HG03196 (cell line): ENCODE data around the gene TBPL1.
"Not testable (repeated sequence)": the region's sequence is repeated elsewhere in the genome, so short reads cannot be mapped to it uniquely, and the experiment has no call there.

Experiments used
- ATAC-seq: cut with Tn5 transposase; IDR thresholded peaks from one replicate; pipeline ENCODE4 v1.9.1; 2021; ENCODE audit not compliant: unreplicated experiment

TBPL1 gene

DNA sequence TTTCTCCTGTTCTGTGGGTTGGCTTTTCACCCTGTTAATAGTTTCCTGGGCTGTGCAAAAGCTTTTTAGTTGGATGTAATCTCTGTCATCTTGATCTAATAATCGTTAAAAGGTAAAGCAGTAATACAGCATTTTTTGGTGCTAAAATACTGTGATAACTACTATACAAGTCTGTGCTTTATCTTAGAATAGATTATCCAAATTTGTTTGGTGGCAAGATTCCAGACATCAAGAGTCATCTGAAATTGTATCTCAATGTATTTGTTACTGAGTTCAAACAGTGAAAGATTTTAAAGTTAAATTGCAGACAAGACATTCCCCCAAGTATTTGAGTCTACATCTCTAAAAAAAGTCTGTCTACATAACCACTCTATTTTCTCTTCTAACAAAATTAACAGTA lies 18.8 kb downstream of the TBPL1 start:
- no peak for ATAC-seq

DNA sequence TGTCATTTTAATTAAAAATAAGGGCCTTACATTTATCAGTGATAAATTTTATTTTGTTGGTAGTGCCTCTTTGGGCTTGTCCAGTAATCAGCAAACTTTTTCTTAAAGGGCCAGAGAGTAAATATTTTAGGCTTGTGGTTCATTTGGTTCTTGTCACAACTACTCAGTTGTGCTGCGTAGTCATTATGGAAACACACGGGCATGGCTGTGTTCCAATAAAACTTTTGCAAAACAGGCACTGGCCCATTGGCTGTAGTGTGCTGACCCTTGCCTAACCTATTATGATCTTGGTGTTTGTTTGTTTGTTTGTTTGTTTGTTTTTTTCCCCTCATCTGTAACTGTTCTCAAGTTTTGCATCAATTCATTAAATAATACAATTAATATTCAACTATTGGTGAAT lies 19.4 kb downstream of the TBPL1 start:
- ATAC-seq = no peak

DNA sequence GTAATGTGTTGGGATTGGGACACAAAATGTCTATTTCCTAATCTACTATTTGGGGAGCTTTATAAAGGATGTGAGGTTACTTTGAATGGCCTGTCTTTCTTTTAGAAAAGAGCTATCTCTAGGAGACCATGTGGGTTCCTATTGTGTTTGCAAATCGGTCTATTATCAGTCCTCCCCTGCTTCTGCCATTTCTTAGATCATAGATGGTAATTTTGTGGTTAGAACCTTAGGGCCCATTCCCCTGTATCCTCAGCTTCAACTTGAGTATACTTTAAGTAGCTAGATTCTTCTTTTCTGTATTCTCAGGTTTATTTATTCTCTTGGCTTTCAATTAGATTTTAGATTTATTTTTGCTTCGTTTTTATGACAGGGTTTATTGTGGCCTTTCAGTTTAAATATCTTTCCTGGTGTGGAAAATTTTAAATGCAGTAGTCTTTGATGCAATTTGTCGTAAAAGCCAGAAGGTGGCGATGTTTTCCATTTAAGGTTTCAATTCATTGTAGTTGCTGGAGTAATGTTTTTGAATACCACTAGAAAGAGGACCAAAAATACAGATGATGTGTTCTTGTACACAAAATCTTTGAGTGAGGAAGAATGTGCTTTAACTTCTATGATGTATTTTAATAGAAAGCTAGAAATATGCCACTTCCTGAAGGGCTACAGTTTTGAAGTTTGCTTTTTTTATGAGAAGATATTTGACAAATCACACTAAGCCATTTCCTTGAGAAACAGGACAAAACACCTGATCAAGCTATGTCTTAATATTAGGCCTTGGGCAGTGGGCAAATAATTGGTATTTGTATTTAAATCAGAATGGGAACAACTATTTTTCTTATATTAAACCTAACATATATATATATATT lies 20.3 kb downstream of the TBPL1 start:
- no peak for ATAC-seq

DNA sequence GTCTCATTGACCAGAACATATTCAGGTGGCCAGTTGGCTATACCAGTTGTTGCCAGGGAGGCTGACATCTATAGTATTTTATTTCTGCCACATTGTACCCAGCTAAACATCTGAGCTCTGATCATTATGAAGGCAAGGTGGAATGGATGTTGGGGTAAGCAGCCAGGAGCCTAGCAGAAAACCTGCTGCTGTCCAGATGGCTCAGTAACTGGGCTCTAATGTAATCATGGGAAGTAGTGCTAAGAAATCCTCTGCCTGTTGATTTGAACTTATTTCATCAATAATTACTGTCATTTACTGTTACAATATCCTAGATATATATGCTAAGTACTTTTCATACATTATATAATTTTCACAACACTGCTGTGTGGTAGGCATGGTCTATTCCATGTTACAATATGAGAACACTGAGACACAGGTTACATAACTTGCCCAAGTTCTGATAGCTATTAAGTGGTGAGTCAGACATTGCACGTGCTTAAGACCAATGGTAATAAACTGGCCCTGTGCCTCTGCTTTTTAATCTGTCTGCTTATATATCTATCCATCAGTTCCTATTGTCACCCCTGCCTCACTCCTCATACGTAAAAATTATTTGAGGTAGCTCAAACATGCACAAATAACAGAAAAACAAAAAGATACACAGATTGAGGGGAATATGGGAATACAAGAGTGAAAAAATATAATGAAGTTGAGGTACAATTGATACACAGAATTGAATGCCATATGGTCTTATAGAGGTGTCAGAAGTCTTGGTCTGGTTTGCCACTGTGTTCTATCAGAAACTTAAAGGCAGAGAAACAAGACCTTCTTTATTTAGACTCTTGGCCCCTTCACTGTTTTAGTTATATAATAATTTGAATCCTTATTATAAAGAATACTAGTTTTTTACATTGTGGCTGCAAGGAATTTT lies 25.2 kb downstream of the TBPL1 start:
- ATAC-seq = no peak

DNA sequence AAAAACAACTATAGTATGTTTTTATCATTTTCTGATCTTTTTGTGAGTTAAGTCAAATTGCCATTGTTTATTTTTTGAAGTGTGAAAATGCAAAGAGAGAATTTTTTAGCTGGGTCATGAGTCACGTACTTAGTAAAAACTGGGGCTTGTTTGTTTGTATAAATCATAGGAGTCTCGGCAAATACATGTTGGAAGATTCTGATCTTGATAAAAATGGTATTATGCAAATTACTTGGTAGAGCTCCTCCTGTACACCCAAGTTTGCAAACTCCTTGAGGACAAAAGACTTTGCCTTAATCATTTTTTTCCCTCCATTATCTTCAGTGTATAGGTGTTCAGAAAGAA lies 25.8 kb downstream of the TBPL1 start:
- ATAC-seq = no peak

DNA sequence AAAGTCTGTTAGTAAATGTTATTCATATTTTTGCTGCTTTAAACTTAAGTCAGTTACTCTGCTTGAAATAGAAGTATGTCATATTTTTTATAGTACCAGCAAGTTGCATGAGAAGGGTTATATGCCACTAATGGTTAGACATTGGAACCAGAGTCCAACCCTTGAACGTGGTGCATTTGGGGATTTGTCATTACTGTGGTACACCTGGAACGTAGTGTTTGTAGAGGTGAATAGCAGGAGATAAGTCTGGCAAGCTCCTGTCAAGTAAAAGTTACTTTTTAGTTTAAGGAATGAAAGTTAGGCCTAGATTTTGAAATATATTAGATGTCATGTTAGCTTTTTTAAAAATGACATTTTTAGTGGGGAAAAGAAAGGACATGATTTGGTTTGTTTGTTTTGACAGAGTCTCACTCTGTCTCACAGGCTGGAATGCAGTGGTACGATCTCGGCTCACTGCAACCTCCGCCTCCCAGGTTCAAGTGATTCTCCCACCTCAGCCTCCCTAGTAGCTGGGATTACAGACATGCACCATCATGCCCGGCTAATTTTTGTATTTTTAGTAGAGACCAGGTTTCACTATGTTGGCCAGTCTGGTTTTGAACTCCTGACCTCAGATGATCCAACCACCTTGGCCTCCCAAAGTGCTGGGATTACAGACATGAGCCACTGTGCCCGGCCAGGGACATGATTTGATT lies 26.4 kb downstream of the TBPL1 start:
- not testable (repeated sequence) for ATAC-seq

DNA sequence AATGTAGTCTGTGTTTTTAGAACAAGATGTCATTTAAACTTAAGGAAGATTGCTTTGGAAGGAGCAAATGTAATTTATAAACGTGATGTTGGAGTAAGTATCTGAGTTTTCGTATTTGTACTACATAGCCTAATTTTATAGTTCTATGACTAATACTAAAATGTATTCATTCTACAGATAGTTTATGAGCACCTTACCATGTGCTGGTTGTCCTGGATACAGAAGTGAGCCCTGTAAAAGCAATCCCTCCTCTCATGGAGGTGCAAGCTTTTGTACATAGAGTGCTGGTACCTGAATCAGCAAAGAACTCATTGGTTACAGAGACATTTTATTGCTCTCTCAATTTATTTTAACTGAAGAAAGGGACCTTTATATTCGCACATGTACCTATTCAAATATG lies 27.1 kb downstream of the TBPL1 start:
- ATAC-seq = no peak

DNA sequence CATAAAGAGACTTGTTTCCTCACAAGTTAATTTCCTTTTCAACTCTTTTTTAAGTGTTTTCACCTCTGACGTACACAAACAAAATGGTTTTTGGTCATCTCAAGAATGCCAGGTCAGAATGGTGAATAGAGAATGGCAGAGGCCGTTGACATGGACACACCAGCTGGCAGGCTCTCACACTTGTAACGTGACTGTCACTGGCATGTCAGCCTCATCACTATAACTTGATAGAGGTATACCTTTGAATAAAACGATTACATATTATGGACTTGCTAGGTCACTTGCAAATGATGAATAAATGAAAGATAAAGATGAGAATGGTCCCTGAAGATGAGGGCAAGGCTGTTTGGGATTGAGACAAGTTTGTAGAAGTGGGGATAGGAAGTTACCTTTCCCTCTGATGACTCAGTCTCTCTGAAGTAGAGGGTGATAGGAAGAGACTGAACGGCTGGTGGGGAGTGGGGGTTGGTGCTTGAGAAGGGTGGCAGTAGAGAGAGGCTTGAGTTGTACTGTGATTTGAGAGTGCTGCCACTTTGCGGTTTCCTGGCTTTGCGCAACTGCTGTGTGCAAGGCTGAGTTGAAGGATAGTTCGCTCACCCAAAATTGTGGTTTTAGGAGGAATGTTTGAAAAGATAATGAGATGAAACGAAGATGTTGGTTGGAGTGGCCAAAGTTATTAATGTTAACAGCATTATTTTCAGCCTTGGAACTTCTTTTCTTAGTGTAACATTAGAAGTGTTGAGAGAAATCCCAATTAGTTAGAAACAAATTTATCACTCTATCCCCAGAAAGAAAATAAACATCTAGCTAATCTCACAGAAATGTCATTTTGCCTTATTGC lies 30.3 kb downstream of the TBPL1 start:
- no peak for ATAC-seq

DNA sequence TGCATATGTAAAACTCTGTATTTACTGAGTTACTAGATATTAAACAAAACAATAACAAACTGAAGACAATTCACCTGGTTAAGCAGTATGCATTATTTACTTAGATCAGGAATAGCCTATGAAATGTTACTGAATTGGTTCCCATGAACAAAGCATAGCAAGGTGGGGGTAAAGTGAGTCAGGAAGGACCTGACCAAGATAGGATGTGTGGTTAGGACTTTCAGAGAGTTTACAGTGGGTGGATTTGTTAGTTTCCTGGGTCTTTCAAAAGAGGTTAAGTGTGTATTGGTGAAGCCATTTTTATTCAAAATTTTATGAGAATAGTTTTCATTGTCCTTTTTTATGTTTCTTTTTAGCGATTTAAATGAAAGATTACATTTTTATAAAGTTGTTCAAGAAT lies 32.9 kb downstream of the TBPL1 start:
- no peak for ATAC-seq

DNA sequence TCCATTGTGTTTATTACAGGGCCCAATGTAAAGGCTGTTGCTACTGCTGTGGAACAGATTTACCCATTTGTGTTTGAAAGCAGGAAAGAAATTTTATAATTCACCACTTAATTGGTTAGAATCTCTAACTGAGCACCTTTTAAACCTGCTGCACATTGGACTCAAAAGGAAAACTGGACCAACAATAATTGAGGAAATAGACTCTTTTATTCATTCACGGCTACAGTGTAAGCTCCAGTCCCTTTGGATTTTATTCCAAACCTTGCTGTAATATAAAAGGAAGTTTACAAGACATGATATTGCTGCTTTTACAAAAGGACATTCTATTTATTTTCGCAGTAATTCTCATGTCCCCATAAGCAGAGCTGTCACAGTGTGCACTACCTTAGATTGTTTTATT lies 33.9 kb downstream of the TBPL1 start:
- ATAC-seq = no peak

DNA sequence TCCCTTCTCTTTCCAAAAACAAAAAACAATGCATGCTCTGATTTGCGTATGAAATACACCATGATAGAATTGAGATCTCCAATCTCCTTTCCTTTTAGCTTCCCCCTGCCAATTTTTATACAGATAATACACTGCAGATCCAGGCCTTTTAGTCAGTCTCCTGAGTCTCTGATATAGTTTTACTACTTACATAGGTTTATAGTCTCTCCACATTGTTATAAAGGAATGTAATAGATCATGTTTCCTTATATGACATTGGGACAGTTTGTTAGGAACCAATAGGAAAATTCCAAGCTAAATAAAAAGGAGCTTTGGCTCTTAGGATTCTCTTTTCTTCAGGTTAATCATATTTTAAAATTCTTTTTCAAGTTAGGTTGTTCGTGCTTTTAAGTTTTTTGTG lies 36.5 kb downstream of the TBPL1 start:
- ATAC-seq = no peak

DNA sequence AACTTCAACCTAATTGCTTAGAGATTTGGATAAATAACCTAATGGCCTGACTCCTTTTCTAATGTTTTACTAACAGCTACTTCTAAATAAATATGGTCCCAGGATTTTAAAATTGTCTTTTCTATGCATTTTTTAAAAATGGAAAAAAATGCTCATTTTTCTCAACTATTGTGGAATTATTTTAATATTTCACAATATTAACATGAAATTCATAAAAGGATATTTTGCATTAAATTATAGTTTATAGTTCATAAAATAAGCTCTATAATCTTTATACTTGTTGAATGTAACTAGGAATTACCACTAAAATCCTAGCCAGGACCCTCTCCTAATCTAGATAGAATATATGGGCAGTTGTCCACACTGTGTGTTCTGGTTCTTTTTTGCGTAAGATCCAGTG lies 37.3 kb downstream of the TBPL1 start:
- ATAC-seq = no peak

DNA sequence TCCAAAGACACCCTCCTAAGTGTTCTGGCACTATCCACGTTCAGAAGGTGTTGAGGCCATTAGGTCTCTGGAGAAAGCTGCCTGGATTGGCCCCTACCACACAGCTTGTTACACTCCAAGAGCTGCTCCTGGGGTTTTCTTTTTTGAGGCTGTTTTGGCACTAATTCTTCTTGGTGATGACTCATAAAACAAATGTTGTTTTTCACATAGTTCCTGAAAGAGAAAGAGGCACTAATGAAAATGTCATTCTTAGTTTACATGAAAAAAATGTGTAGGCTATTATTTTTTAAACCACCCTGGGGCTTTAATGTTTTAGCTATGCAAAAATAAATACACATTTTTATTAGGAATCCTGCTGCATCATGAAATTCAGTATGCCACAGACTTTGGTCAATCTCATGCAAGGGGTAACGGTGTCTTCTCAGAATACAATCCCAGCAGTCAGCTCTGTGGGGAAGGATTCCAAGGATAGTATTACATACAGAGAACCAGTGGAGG lies 38.1 kb downstream of the TBPL1 start:
- no peak for ATAC-seq

DNA sequence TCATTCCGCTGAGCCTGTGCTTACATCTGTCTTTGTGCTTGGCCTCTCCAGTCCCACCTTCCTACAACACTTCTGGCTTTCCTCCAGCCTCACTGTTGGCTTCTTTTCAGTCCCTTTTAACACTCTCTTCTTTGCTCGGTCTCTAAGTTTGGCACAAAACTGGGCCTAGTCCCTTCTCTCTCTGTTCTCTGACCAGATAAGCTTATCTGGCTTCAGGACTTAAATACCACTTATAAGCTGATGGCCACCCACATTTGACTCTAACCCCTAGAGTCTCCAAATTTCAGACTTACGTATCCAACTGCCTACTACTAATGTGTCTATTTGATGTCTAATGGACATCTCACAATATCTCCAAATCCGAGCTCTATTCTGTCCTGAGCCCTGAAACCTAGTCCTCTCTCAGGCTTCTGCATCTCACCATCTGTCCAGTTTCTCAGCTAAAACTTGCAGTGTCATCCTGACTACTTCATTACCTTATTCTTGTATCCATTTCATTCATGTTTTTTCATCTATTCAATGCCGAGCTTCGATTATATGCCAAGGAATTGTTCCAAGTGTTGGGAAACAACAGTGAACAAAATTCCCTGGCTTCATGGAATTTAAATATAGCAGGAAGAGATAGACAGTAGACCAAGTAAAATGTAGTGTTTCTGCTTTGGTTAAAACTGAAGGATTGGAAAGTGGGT lies 40.1 kb downstream of the TBPL1 start:
- ATAC-seq = no peak

DNA sequence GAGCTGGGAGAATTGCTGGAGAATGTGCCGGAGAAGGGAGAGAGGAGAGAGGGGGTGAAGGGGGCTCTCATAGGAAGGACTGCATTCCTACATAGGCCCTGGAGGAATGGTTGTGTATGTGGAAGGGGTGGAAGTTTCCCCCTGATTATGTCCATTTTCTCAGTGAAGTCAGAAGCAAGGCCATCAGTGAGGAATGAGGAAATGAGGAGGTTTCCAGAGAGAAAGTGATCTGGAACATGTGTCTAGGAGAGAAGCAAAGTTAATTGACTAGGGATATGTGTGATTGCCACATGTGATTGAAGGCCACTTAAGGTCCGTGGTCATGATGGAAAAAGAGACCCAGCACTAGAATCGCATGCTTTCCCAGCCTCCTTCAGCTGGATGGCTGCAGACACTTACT lies 42.3 kb downstream of the TBPL1 start:
- no peak for ATAC-seq

DNA sequence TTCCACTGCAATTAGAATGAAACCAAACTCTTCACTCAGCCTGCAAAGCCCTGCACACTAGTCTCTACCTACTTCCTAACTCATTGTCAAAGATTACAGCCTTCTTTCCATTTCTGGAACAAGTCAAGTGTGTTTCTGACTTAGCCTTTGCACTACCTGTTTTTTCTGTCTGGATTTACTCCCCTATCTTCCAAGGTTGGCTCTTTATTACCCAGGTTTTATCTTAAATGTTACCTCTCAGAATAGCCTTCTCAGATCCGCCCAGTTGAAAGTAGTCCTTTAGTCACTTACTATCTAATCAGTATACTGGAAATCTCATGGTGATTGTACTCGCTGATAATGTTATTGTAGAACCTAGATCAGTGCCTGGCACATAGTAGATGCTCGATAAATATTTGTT lies 42.7 kb downstream of the TBPL1 start:
- ATAC-seq = no peak

DNA sequence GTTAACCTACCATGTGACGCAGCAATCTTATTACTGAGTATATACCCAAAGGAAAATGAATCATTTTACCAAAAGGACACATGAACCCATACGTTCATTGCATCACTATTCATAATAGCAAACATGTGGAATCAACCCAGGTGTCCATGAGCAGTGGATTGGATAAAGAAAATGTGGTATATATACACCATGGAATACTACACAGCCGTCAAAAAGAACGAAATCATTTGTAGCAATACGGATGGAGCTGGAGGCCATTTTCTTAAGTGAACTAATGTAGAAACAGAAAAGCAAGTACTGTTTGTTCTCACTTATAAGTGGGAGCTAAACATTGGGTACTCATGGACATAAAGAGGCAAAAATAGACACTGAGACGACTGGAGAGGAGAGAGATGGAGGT lies 44.2 kb downstream of the TBPL1 start:
- ATAC-seq = no peak

DNA sequence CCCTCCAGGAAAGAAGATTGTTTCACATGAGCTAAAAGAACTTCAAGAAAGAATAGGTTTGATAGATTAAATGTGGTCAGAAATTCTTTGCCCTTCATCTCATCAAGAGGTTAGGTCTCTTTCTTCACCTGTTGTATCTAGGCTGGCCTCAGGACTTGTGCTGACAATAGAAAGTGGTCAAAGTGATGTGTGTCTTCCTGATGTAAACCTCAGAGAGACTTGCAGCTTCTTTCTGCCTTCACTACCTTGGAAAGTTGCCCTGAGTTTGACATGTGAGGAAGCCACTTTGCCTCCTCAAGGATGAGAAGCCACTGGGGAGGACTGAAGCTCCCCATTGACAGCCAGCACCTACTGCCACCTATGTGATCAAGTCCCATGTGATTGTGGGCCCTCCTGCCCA lies 46.3 kb downstream of the TBPL1 start:
- ATAC-seq = no peak

DNA sequence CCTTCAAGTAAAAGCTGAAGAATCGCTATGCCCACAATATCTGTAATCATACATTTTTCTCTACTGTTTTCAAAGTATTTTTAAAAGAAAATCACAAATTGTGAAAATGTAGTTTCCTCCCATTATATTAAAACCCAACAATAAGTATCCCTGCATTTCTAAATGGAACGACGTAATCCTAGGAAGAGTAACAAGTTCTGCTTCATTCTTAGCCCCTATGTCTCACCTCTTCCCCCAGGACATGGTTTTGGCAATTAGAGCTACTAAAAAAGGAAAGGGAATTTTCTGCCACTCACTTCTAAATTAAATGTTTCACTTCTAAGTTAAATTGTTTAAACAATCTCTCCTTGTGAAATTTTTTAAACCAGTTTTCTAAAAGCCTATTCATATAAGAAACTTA lies 47.4 kb downstream of the TBPL1 start:
- ATAC-seq = no peak

DNA sequence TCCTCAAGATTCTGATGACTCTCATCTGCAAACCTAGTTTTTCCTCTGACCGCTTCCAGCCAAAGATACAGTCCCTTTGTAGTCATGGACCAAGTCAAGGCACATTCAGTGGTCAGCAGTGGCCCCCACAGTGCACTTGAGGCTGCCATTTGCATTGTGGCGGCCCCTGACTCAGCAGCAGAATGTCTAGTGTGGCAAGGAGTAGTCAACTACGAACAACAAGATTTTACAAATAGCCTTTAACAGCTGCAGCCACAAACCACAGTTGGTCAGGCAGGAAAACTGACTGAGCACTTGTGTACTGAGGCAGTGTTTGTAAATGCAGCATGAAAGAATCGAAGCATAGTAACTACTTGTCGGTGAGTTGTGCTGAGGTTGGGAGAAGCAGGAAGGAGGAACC lies 49.8 kb downstream of the TBPL1 start:
- no peak for ATAC-seq
